HepG2 (cell line): ENCODE measurements around the gene PALMD. TPM values are rescaled to one million over a fixed set of nuclear protein-coding genes. Genes with fewer than 3 reads are reported as not detected.
A peak's percentile ranks its signal among the peaks of the same experiment; 100 is the strongest.

Experiments used
- FOXO1 ChIP-seq: sonication (generic); formaldehyde crosslinking; IDR thresholded peaks from 2 replicates; pipeline ENCODE4 v1.4.0; 2020; ENCODE audit warnings: missing genetic modification reagents
- HNF4A ChIP-seq: sonication (generic); formaldehyde crosslinking; IDR thresholded peaks from 2 replicates; pipeline ENCODE4 v1.4.0; 2020; ENCODE audit warnings: missing genetic modification reagents
- MIER2 ChIP-seq: IDR thresholded peaks from 2 replicates; pipeline ENCODE4 v1.6.1; 2016; ENCODE audit warnings: missing biosample characterization, missing genetic modification reagents
- NFIC ChIP-seq: IDR thresholded peaks from 2 replicates; pipeline ENCODE4 v1.6.1; 2012; ENCODE audit warnings: mild to moderate bottlenecking, low read length, inconsistent platforms
- SAP130 ChIP-seq: IDR thresholded peaks from 2 replicates; pipeline ENCODE4 v1.6.1; 2016; ENCODE audit warnings: low read depth
- ZBTB34 ChIP-seq: sonication (generic); formaldehyde crosslinking; IDR thresholded peaks from 2 replicates; pipeline ENCODE4 v1.8.0; 2022; ENCODE audit warnings: mild to moderate bottlenecking, missing genetic modification reagents
- ZNF180 ChIP-seq: sonication (generic); formaldehyde crosslinking; IDR thresholded peaks from 2 replicates; pipeline ENCODE4 v1.4.0; 2020; ENCODE audit warnings: low read depth, missing genetic modification reagents, borderline replicate concordance
- ZNF646 ChIP-seq: sonication (generic); formaldehyde crosslinking; IDR thresholded peaks from 2 replicates; pipeline ENCODE4 v1.9.0; 2021; ENCODE audit warnings: mild to moderate bottlenecking, missing genetic modification reagents
- polyA plus RNA-seq, 8 experiments: library from polyadenylated mRNA; depleted of rRNA in 3 of 8; stranded (reverse) in 7 of 8; unstranded in 1 of 8; fragments of >200 nt; fragmentation: Illumina TruSeq in 4 of 8; extraction: Trizol in 4 of 8; gene quantifications; 2 replicates each; pipeline versions ENCODE4 v1.2.1 to v1.2.3, GENCODE V29; 2011 to 2016; ENCODE audit warnings: low read depth in 4 of 8, missing spikeins in 1 of 8, mixed read lengths in 1 of 8; ENCODE audit not compliant: insufficient read depth in 1 of 8
- total RNA-seq, 5 experiments: library from RNA; depleted of rRNA; stranded (reverse); fragments of >200 nt; fragmentation: Illumina TruSeq; extraction: Trizol; gene quantifications; 2 replicates each; pipeline ENCODE4 v1.2.3, GENCODE V29; 2016; ENCODE audit warnings: low read depth in 1 of 5

Gene PALMD
- total and polyA plus RNA-seq, 2 of the 13 experiments (the other 11 are each of a cell fraction or from before 2014, with no cell fraction given): 5.5 to 31.1 TPM

GRCh38 chr1:99647490-99647889 lies 1.6 kb downstream of the PALMD start (continued):
- TF ChIP-seq ZBTB34 (no peak), ZNF180 (CRISPR knock-in tag) (no peak), FOXO1 (CRISPR knock-in tag) (no peak), HNF4A (CRISPR knock-in tag) (no peak; the same call in 1 of the 2 replicates), ZNF646 (CRISPR knock-in tag) (no peak), SAP130 (CRISPR knock-in tag) (peak; percentile 28; the same call in 1 of the 2 replicates), NFIC (peak; percentile 47; the same call in 1 of the 2 replicates), MIER2 (no peak)
